ENCODE data around the gene EGLN1. TPM values are rescaled to one million over a fixed set of nuclear protein-coding genes. Genes with fewer than 3 reads are reported as not detected.

Gene EGLN1
- total RNA-seq, 1 donor from 2014 or later: 29.7 TPM

DNA sequence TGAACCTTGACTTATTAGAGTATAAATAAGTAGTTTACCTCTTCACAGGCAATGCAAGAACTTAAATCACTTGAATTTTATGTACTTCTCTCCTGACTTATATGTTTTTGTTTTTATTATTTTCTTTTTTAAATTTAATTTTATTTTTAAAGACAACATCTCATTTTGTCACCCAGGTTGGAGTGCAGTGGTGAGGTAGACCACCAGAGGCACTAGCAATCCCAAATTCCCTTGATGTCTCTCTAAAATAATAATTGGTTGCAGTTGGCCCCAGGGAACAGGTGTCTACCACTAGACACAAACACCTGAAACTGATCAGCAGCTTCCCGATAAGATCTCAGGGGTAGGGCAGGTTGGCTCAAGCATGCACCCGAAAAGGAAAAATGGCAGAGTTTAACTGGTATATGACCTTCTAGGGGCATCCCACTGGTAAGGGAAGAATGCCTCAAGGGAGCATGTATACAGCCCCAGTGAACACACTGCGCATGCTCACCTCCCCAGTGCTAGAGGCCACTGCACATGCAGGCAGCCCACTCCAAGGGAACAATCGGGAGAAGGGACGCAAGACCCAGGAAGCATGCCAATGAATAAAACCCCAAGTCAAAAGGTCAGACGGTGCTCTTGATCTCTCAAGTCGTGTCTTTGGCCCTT is 99.1 kb downstream of the EGLN1 start:
- Histone ChIP-seq H3K4me3 (no peak overlapping the region), H3K4me1 (no peaks in the 10 kb centered on the region), H3K27ac (no peak overlapping the region), H3K9me3 (no peaks in the 10 kb centered on the region), H3K27me3 (ENCODE audit: low read depth) (no peaks in the 10 kb centered on the region), H3K36me3 (no peaks in the 10 kb centered on the region)
- intact Hi-C loops (cut with DNase I): no loop called here
- ATAC-seq (no peak), DNase-seq (no peak)
- TF ChIP-seq, protein P1, sequence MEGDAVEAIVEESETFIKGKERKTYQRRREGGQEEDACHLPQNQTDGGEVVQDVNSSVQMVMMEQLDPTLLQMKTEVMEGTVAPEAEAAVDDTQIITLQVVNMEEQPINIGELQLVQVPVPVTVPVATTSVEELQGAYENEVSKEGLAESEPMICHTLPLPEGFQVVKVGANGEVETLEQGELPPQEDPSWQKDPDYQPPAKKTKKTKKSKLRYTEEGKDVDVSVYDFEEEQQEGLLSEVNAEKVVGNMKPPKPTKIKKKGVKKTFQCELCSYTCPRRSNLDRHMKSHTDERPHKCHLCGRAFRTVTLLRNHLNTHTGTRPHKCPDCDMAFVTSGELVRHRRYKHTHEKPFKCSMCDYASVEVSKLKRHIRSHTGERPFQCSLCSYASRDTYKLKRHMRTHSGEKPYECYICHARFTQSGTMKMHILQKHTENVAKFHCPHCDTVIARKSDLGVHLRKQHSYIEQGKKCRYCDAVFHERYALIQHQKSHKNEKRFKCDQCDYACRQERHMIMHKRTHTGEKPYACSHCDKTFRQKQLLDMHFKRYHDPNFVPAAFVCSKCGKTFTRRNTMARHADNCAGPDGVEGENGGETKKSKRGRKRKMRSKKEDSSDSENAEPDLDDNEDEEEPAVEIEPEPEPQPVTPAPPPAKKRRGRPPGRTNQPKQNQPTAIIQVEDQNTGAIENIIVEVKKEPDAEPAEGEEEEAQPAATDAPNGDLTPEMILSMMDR (IDR thresholded peaks at IDR 0.05): no peak

DNA sequence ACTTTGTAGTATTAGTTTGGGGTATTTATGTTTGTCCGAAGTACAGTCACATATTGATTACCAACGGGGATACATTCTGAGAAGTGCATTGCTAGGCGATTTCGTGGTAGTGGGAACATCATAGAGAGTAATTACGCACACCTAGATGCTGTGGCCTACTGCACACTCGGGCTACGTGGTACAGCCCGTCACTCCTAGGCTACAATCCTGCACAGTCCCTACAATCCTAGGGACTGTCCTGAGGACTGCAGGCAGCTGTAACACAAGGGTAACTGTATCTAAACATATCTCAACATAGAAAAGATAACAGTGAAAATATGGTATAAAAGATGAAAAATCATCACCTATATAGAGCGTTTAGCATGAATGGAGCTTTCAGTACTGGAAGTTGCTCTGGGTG is 103.0 kb downstream of the EGLN1 start:
- Histone ChIP-seq H3K9me3 (no peaks in the 10 kb centered on the region), H3K27ac (no peak overlapping the region), H3K36me3 (no peaks in the 10 kb centered on the region), H3K4me3 (no peak overlapping the region), H3K4me1 (no peaks in the 10 kb centered on the region), H3K27me3 (ENCODE audit: low read depth) (no peaks in the 10 kb centered on the region)
- ATAC-seq (no peak), DNase-seq (no peak)
- TF ChIP-seq, protein P1 (IDR thresholded peaks at IDR 0.05): no peak
- intact Hi-C loops (cut with DNase I): no loop called here

DNA sequence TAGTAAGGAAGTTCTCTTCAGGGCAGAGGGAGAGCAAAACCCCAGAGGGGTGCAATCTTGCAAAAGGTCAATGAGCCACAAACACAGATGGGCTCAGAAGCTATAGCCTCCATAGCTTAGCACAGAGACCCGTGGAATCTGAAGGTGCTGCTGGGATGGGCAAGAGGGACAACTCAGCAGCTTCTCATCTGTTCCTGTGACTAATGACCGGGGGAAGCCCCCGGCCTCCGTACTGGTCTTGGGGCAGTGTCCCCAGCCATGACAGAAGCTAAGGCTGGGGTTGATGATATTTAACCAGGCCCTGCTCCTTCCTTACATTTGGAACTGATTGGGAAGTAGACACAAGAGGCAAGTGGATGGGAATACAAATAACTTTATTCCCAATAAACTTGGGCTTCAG is 103.5 kb downstream of the EGLN1 start:
- no peaks in the 10 kb centered on the region for H3K36me3 ChIP-seq
- intact Hi-C loops (cut with DNase I): no loop called here
- ATAC-seq (no peak), DNase-seq (no peak)
- H3K27me3 ChIP-seq (ENCODE audit: low read depth): no peaks in the 10 kb centered on the region
- no peaks in the 10 kb centered on the region for H3K9me3 ChIP-seq
- H3K4me3 ChIP-seq: no peak overlapping the region
- TF ChIP-seq, protein P1 (IDR thresholded peaks at IDR 0.05): no peak
- no peak overlapping the region for H3K27ac ChIP-seq
- H3K4me1 ChIP-seq: no peaks in the 10 kb centered on the region

DNA sequence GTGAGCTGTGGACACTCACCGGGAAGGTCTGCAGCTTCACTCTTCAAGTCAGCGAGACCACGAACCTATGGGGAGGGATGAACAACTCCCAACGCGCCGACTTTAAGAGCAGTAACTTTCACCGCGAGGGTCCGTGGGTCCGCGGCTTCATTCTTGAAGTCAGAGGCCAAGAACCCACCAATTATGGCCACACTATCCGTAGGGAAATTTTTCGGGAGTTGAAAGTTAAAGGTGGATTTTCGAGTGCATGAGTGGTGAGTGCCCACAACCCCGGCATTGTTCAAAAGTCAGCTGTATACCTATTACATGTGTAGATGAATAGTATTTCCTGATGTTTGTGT is 104.1 kb downstream of the EGLN1 start:
- Histone ChIP-seq H3K36me3 (no peaks in the 10 kb centered on the region), H3K27ac (no peak overlapping the region), H3K27me3 (ENCODE audit: low read depth) (no peaks in the 10 kb centered on the region), H3K4me1 (no peaks in the 10 kb centered on the region), H3K4me3 (no peak overlapping the region), H3K9me3 (no peaks in the 10 kb centered on the region)
- no peak for ATAC-seq
- DNase-seq: no peak
- intact Hi-C loops (cut with DNase I): no loop called here
- TF ChIP-seq, protein P1 (IDR thresholded peaks at IDR 0.05): no peak

- H3K4me3 ChIP-seq: no peak overlapping the region
- TF ChIP-seq, protein P1 (IDR thresholded peaks at IDR 0.05): no peak
- DNase-seq (no peak), ATAC-seq (no peak)
- H3K27me3 ChIP-seq (ENCODE audit: low read depth): no peaks in the 10 kb centered on the region
- no peaks in the 10 kb centered on the region for H3K4me1 ChIP-seq
- H3K36me3 ChIP-seq: no peaks in the 10 kb centered on the region
- intact Hi-C loops (cut with DNase I): no loop called here
- H3K27ac ChIP-seq: no peak overlapping the region
- H3K9me3 ChIP-seq: no peaks in the 10 kb centered on the region
Measured at GRCh38 chr1:231317306-231318014, 104.6 kb downstream of the EGLN1 start.
